GM18861 (cell line): Measurements from ENCODE around the gene NHLRC4.

Experiments used
- ATAC-seq: cut with Tn5 transposase; IDR thresholded peaks from one replicate; pipeline ENCODE4 v1.9.1; 2021; ENCODE audit not compliant: unreplicated experiment

NHLRC4 gene

DNA sequence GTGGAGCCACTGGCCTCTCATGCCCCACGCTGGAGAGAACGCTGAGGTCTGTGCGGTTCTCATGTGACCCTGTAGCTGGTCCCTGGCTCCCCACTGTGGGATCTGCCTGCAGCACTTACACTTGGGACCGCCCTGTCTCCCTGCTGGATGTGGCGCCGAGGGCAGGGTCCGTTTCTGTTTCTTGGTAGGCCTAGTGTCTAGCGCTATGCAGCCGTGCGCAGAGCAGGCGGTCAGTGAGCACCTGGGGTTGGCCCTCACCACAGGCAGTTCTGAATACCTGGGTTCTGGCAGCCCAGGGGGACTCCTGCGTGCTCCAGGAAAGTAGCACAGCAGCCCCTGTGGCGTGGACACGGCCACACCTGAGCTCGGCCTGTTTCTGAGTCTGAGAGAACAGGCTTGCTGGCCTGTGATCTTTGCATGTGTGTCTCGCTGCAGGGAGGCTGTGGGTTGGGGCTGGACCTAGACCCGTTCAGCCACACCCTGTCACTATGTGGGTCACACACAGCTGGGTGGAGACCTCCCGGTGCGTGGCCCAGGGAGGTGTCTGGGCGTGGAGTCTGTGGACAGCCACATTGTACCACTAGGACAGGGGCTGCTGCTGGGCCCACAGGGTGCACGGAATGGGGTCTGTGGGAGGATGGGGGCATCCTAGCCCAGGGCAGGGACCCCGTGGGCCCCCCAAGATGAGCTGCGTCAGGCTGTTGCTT lies 36.5 kb upstream of the NHLRC4 start:
- ATAC-seq, result no peak

GRCh38 chr16:531494-532125 lies 35.2 kb upstream of the NHLRC4 start:
- ATAC-seq, result no peak

DNA sequence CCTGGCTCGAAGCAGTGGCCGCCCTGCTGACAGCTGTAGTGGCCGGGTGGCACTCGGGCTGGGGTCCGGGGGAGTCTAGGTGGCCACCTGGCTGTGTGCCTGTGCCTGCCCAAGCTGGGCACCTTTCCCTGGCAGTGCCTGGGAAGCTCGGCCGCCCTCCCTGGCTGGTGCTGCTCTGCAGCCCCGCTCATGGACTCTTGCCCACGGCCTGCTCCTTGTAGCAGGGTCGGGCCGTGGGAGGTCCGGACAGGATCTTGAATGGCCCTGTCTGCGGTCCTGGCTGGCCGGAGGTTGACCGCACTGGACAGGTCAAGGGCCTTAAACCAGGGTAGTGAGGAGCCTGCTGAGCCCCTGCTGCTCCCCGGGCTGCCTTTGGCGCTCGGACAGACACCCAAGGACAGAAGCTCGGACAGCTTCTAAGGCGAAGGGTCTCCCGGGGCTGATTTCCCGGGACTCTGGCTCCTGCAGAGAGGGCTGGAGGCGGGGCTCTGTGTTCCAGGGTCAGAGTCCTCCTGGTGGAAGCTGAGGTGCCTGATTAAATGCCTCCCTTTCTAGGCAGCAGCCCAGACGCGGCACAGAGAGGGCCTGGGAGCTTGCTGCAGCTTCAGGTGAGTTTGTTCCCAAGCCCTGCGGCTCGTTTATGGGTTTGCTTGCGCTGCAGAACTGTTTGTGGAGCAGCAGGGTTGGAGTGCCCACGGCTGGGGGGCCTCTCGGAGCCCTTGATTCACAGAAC lies 33.2 kb upstream of the NHLRC4 start:
- ATAC-seq, result no peak

- no peak for ATAC-seq
Measured at GRCh38 chr16:534135-534534, 32.7 kb upstream of the NHLRC4 start.

GRCh38 chr16:534856-535445 lies 31.9 kb upstream of the NHLRC4 start:
- ATAC-seq, result no peak

DNA sequence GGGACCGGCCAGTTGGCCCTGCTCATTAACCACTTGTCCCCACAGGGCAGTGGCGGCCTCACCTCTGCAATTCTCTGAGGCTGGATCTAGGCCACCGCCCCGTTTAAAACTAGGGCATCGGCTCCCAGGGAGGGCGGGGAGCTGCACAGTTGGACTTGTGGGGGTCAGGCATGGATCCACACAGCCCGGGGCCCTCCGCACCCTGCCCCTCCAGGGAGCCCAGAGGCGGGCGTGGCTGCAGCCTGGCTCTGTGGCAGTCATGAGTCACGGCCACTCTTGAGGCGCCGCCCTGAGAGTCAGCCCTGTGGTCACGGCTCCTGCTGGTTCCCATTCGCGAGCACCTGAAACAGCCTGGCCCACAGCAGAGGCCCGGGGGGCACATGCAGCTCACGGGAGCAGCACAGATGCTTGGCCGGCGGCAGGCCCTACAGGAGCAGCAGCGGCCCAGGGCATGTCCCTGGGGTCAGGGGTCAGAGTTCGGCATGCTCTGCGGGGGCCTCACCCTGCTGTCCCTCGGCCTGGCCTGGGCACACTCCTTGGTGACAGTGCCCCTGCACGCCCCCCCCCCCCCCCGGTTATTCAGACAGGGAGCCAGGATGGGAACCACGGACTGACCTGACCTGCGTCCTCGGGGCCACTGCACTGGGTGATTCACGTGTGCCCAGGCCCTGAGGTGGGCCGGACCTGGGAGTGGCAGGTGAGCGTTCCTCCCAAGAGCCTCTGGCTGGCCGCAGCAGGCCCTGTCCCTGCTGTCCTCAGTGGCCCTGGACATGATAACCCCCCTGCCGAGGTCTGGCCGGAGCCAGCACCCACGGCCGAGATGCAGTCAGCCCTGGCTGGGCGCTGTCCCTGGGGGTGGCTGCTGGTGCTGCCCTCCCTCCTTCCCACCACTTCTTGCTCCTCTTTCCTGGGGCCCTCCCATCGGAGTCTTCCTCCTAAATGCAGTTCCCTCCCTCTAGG lies 31.1 kb upstream of the NHLRC4 start:
- no peak for ATAC-seq

GRCh38 chr16:536746-537145 lies 30.1 kb upstream of the NHLRC4 start:
- ATAC-seq, result no peak

- no peak for ATAC-seq
Measured at GRCh38 chr16:537415-538335, 29.1 kb upstream of the NHLRC4 start.

GRCh38 chr16:539901-540530 lies 26.8 kb upstream of the NHLRC4 start:
- no peak for ATAC-seq

DNA sequence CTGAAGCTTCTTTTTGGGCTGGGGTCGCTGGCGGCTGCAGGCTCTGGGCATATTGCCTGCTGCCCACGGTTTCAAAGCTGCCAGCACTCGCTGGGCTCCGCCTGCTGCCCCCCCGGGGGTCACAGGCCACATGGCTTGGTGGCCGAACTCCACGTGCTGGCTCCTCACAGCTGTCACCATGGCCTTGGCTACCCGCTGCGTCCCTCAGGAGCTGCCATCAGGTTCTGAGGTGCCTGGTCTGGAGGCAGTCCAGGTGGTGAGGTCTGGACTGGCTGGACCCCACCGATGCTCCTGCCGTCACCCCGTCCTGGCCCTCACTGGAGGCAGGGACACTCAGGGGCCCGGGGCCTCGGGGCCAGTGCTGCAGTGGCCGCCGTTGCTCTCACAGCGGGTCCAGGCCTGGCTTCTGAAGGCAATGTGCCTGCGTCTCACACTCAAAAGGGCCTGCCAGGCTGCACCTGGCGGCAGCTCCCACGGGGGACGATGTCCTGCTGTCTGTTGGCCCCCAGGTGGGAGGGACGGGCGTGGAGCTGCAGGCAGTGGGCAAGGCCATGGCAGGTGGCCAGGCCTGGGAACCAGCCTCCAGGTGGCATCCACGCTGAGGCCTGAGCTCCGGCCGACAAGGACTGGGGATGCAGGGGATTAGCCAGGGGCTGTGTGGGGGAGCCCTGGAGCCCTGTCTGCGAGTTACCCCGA lies 26.0 kb upstream of the NHLRC4 start:
- ATAC-seq, result no peak

DNA sequence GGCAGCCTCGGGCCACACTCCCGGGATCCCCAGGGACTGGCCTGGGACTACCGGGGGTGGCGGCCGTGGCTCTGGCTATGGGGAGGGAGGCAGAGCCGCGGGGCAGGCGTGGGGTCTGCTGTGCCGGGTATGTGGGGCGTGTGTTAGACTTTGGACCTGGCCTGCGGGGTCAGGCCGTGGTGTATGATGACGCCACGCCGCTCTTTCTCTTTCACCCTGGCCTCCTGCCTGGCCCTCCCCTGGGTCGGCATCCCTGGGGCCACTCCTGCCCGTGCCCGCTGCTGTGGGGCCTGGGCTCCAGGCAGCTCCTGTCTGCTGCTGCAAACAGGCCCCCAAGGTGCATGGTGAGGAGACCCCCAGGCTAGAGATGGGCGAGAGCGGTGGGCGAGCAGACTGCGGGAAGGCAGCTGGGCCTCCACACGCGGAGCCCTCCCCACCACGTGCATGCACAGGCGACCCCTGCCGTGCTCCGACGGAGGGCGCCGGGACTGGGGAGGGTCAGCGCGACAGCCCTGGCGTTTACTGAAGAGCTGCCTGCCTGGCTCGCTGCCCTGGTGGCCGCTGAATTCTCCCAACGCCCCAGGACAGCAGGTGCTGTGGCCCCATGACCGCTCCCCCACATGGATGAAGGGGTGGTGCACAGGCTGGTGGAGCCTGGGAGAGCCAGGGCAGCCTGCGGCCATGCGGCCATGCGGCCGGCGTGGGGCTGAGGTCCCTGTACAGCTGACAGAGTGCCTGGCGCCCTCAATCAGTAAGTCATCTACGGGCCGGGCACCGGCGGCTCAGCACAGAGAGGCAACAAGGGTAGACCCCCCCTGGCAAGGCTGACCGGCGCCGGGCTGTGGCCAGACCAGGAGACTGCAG lies 23.3 kb upstream of the NHLRC4 start:
- no peak for ATAC-seq

DNA sequence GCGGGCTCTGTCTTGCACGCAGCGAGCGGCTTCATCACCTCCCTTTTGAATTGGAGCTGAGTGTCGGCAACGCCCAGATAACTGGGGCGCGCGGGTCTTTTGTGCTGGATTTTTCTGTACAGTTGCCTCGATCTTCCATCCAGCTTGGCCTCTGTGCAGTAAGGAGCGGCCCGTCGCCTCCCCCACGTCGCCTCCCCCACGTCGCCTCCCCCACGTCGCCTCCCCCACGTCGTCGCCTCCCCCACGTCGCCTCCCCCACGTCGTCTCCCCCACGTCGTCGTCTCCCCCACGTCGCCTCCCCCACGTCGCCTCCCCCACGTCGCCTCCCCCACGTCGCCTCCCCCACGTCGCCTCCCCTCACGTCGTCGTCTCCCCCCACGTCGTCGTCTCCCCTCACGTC lies 22.3 kb upstream of the NHLRC4 start:
- no peak for ATAC-seq

- ATAC-seq, result no peak
Measured at GRCh38 chr16:546909-547770, 19.7 kb upstream of the NHLRC4 start.

DNA sequence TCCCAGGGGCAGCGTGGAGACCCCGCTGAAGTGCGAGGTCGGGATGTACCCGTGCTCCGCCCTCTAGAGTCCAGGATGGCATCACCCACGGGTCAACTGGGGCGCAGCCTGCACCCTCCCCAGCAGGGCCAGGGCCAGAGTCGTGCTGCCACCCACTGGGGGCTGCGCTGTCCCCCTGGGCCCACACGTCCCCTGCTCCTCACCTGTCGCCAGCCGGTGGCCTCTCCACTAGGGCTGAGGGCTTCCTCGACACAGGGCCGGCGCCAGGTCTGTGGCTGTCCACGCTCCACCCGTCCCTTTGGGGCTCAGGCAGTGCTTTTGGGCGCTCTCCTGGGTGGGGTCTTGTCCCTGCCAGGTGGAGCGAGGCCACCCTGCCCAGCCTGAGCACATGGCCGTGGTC lies 18.2 kb upstream of the NHLRC4 start:
- ATAC-seq, result no peak

DNA sequence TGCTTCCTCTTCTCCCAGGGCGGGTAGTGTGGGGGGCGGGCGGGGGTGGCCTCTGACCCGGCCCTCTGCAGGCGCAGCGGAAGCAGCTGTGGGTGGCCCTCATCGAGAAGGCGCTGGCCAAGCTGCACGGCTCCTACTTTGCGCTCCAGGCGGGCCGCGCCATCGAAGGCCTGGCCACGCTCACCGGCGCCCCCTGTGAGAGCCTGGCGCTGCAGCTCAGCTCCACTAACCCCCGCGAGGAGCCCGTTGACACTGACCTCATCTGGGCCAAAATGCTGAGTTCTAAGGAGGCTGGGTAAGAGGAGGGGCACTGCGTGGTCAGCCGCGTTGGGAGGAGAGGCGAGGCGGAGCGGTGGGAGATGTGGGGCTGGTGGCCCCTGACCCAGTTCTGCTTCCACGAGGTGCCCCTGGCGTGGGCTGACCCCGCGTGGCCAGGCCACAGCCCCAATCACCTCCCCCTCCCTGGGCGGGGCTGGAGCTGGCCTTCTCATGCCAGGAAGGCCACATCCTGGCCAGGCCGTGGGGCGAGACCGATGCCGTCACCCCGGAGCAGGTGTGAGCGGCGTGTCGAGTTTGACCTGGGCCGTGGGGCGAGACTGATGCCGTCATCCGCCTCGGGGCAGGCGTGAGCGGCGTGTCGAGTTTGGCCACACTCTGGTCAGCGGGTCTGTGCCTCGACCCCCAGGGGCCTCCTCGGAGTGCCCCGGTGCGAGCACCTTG lies 17.1 kb upstream of the NHLRC4 start:
- no peak for ATAC-seq

GRCh38 chr16:551210-551609 lies 15.6 kb upstream of the NHLRC4 start:
- no peak for ATAC-seq
